IMR-90 (cell line): Measurements from ENCODE around the gene CAMK2D.

ENCODE experiments used
- BHLHE40 ChIP-seq: fragments of 150-350 bp; IDR thresholded peaks from 2 replicates; pipeline ENCODE4 v1.6.1; 2016; ENCODE audit warnings: mild to moderate bottlenecking, low read depth, low read length
- CTCF ChIP-seq: conservative IDR thresholded peaks from 2 replicates; pipeline ENCODE4 v1.5.1; 2012; ENCODE audit warnings: mild to moderate bottlenecking, low read depth, low read length, improper control_type of control experiment
- FOS ChIP-seq: fragments of 150-350 bp; IDR thresholded peaks from 2 replicates; pipeline ENCODE4 v1.6.1; 2016; ENCODE audit warnings: low read depth, low read length
- MAZ ChIP-seq: IDR thresholded peaks from 2 replicates; pipeline ENCODE4 v1.6.1; 2012; ENCODE audit warnings: low read depth, mild to moderate bottlenecking, low read length, improper control_type of control experiment, moderate library complexity, borderline replicate concordance
- NFE2L2 ChIP-seq: fragments of 150-350 bp; IDR thresholded peaks from 2 replicates; pipeline ENCODE4 v1.6.1; 2016; ENCODE audit warnings: low read depth, mild to moderate bottlenecking, low read length
- POLR2A ChIP-seq: IDR thresholded peaks from 2 replicates; pipeline ENCODE4 v1.6.1; 2012; ENCODE audit warnings: mild to moderate bottlenecking, low read depth, low read length
- RAD21 ChIP-seq: IDR thresholded peaks from 2 replicates; pipeline ENCODE4 v1.6.1; 2012; ENCODE audit warnings: low read length, improper control_type of control experiment
- RFX5 ChIP-seq: IDR thresholded peaks from 2 replicates; pipeline ENCODE4 v1.8.0; 2012; ENCODE audit warnings: low read depth, mild to moderate bottlenecking, low read length, moderate library complexity
- SMC3 ChIP-seq: fragments of 150-350 bp; IDR thresholded peaks from 2 replicates; pipeline ENCODE4 v1.6.1; 2016; ENCODE audit warnings: low read depth, mild to moderate bottlenecking, antibody characterized with exemption, low read length, moderate library complexity
- USF2 ChIP-seq: fragments of 150-350 bp; IDR thresholded peaks from 2 replicates; pipeline ENCODE4 v1.6.1; 2017; ENCODE audit warnings: mild to moderate bottlenecking, antibody characterized with exemption, low read length, low read depth

- no peak for TF ChIP-seq CTCF
- TF ChIP-seq USF2: no peak
- TF ChIP-seq NFE2L2: no peak
- no peak for TF ChIP-seq POLR2A
- no peak for TF ChIP-seq RAD21
- TF ChIP-seq RFX5: no peak
- TF ChIP-seq BHLHE40: no peak
- TF ChIP-seq SMC3: no peak
- TF ChIP-seq MAZ: no peak
- TF ChIP-seq FOS: no peak
These were observed 142.0 kb downstream of the CAMK2D start for GRCh38 chr4:113619526-113619925.
